GM13977 (cell line): Measurements from ENCODE around the gene ASTN1.

Experiments
- DNase-seq: peaks from one replicate; pipeline ENCODE4 v3.0.0; 2012; ENCODE audit warnings: low spot score
- CTCF ChIP-seq: IDR thresholded peaks from 2 replicates; pipeline ENCODE4 v1.5.1; 2012; ENCODE audit warnings: mild to moderate bottlenecking, control low read depth; ENCODE audit not compliant: insufficient read depth; ENCODE audit errors: extremely low read depth, missing control alignments
- in situ Hi-C: fragments of 300-500 bp; cut with MboI; formaldehyde crosslinking; loops from one replicate; pipeline ENCODE4 v1.12.0; 2022; ENCODE audit warnings: low sequenced_read_pairs, low pct_unique_long_range_greater_than_20kb, mixed read lengths, inconsistent platforms; ENCODE audit not compliant: unreplicated experiment

ASTN1 gene

GRCh38 chr1:176863613-176864012, 300.9 kb downstream of the ASTN1 start:
- TF ChIP-seq CTCF: no peak
- DNase-seq: no peak
- in situ Hi-C loops: no loop called here

- in situ Hi-C loops: no loop called here
- no peak for TF ChIP-seq CTCF
- DNase-seq: no peak
Measured at GRCh38 chr1:176858433-176858916, 306.0 kb downstream of the ASTN1 start.

GRCh38 chr1:176857632-176858031, 306.9 kb downstream of the ASTN1 start:
- in situ Hi-C loops: no loop called here

GRCh38 chr1:176854758-176855745, 309.5 kb downstream of the ASTN1 start:
- in situ Hi-C loops: no loop called here
- TF ChIP-seq CTCF: no peak
- DNase-seq: no peak

More at GRCh38 chr1:176857632-176858031, 306.9 kb downstream of the ASTN1 start:
- no peak for TF ChIP-seq CTCF
- no peak for DNase-seq

GRCh38 chr1:176854121-176854520, 310.4 kb downstream of the ASTN1 start:
- DNase-seq: no peak
- no peak for TF ChIP-seq CTCF
- in situ Hi-C loops: no loop called here

GRCh38 chr1:176853503-176853902, 311.0 kb downstream of the ASTN1 start:
- no peak for TF ChIP-seq CTCF
- no peak for DNase-seq
- in situ Hi-C loops: no loop called here
